Heart right ventricle (tissue), 16 donors: ENCODE data around the gene GRK5. TPM values are rescaled to one million over a fixed set of nuclear protein-coding genes. Genes with fewer than 3 reads are reported as not detected.

ENCODE experiments used
- ATAC-seq, 8 donors: fragments of 200-7000 bp; cut with Tn5 transposase; one replicate each; pipeline ENCODE4 v1.9.1; 2020; ENCODE audit warnings: mild to moderate bottlenecking in 8 of 8, moderate library complexity in 8 of 8, moderate number of reproducible peaks in 1 of 8
- DNase-seq, 2 donors: peaks; one replicate each; pipeline ENCODE4 v3.0.0-alpha.2; 2020
- H3K27ac ChIP-seq, 10 donors: fragments of 200-600 bp; sonication (generic) in 2 of 10; one replicate each; pipeline versions ENCODE4 v1.5.0 to v1.8.0; 2020 to 2022; ENCODE audit warnings: mild to moderate bottlenecking in 3 of 10
- H3K27me3 ChIP-seq, 7 donors: fragments of 200-600 bp; one replicate each; pipeline ENCODE4 v1.8.0; 2021 to 2022; ENCODE audit warnings: mild to moderate bottlenecking in 2 of 7
- H3K36me3 ChIP-seq, 9 donors: fragments of 200-600 bp; sonication (generic) in 1 of 9; one replicate each; pipeline versions ENCODE4 v1.5.0 to v1.8.0; 2020 to 2022; ENCODE audit warnings: mild to moderate bottlenecking in 2 of 9
- H3K4me1 ChIP-seq, 9 donors: fragments of 200-600 bp; sonication (generic) in 1 of 9; one replicate each; pipeline versions ENCODE4 v1.5.0 to v1.8.0; 2020 to 2022; ENCODE audit warnings: mild to moderate bottlenecking in 4 of 9
- H3K4me3 ChIP-seq, 10 donors: fragments of 200-600 bp; sonication (generic) in 2 of 10; one replicate each; pipeline versions ENCODE4 v1.5.0 to v1.8.0; 2020 to 2022; ENCODE audit warnings: mild to moderate bottlenecking in 7 of 10, moderate library complexity in 2 of 10
- H3K9me3 ChIP-seq, 11 donors: fragments of 200-600 bp in 10 of 11; sonication (generic) in 2 of 11; one replicate each; pipeline versions ENCODE4 v1.5.0 to v1.8.0; 2013 to 2022; ENCODE audit warnings: mild to moderate bottlenecking in 2 of 11, control low read depth in 1 of 11, moderate library complexity in 1 of 11
- CTCF ChIP-seq, 9 donors: fragments of 200-600 bp; sonication (generic) in 2 of 9; IDR thresholded peaks; one replicate each; pipeline versions ENCODE4 v1.5.0 to v1.8.0; 2021 to 2022; ENCODE audit warnings: antibody characterized with exemption in 9 of 9, mild to moderate bottlenecking in 5 of 9, moderate library complexity in 1 of 9
- WGBS, 2 donors: extraction: QIAGEN DNeasy Blood & Tissue Kit; methylation state at CpG; one replicate each; pipeline ENCODE4 v1.1.7; 2013; ENCODE audit warnings: inconsistent platforms in 1 of 2; 5-methylcytosine and 5-hydroxymethylcytosine counted together
- intact Hi-C, 10 donors: fragments of 100-400 bp; cut with DNase I; formaldehyde crosslinking; loops; one replicate each; pipeline versions ENCODE4 v1.11.1 to v1.14.2; 2022
- polyA plus RNA-seq, 2 donors: library from polyadenylated mRNA; stranded (reverse); fragments of 200-250 nt; gene quantifications; one replicate each; pipeline ENCODE4 v1.2.3, GENCODE V29; 2013
- total RNA-seq, 10 donors: library from RNA; stranded (reverse); fragmentation: NEBNext Ultra II Directional in 3 of 10; extraction: Animal tissue kit (Norgen Biotek cat#: 25700) in 3 of 10; gene quantifications; one replicate each; pipeline versions ENCODE4 v1.2.1 to v1.2.4, GENCODE V29; 2021 to 2023
- donor health status: Arrhythmogenic right ventricular cardiomyopathy.
- donor health status: ischemic (EF 13 %, LVEDD 7.1; RV severe dilation, severe dysfunction).
- donor health status: healthy with polysubstance abuse.
- donor health status: DM: no; HTN: yes; CAD: no.
- donor health status: DM: no; HTN: no; CAD: no.
- donor health status: ischemic (EF 25% LVEDD 6.9; RV normal size, moderate dysfunction).
- donor health status: ischemic (EF 25% LVEDD 5.7; RV mildly dilated, moderate dysfunction).
- donor health status: healthy.
- donor health status: DM: yes; HTN: yes; CAD: no.
- donor health status: Ischemic cardiomyopathy.
- donor health status: ischemic (EF 35%, LVEDD 5.7; RV mildly dilated, moderate dysfunction).
- donor health status: nonischemic (EF 11% LVEDD 7.7; RV severe dilation, severe dysfunction).
- donor health status: DM: yes; HTN: yes; CAD: no.
- donor health status: PGD.
- donor health status: ischemic (EF 29% LVEDD 5.4; RV normal size, mild dysfunction).
- donor health status: nonischemic (EF 23%, LVEDD 6.1; RV moderate dilation, normal function).

The GRK5 gene
- total and polyA plus RNA-seq, 12 donors = 11.8 to 80.5 (median 26.6) TPM

- H3K27me3 ChIP-seq = no peaks in the 10 kb centered on the region
- H3K27ac ChIP-seq = peak overlapping the region; percentile 73 to 95 (median 88)
- peaks cover 29 to 85% (median 76%) of the 10 kb centered on the region in 9 donors for H3K4me1 ChIP-seq
- peak in 1 of 2 donors; percentile 77 for DNase-seq
- intact Hi-C loops = loop anchor here in 5 of 10 donors (2.0 to 5.0 kb wide), 3 partner anchors 37 to 42 kb away; no protein-coding TSS in a partner anchor
- peak in 7 of 8 donors; percentile 45 to 80 (median 68) for ATAC-seq
- 46 to 61% methylated on average over 16 of the region's 16 CpGs for WGBS, 2 donors
- peaks cover 0 to 12% (median 0%) of the 10 kb centered on the region in 9 donors for H3K36me3 ChIP-seq
- TF ChIP-seq CTCF (IDR thresholded peaks at IDR 0.05) = no peak
- H3K9me3 ChIP-seq = no peaks in the 10 kb centered on the region
- peak overlapping the region in 5 of 10 donors; percentile 16 to 35 (median 19) for H3K4me3 ChIP-seq
Measured at GRCh38 chr10:119370111-119370741, 162.9 kb downstream of the GRK5 start.

GRCh38 chr10:119370972-119371703 lies 163.8 kb downstream of the GRK5 start:
- DNase-seq (peak; percentile 81 to 83), ATAC-seq (peak; percentile 52 to 80 (median 69))
- intact Hi-C loops = loop anchor here in 5 of 10 donors (2.0 to 5.0 kb wide), 3 partner anchors 36 to 41 kb away; no protein-coding TSS in a partner anchor
- H3K9me3 ChIP-seq = no peaks in the 10 kb centered on the region
- peaks cover 0 to 5% (median 0%) of the 10 kb centered on the region in 9 donors for H3K36me3 ChIP-seq
- no peaks in the 10 kb centered on the region for H3K27me3 ChIP-seq
- H3K4me3 ChIP-seq = peak overlapping the region in 5 of 10 donors; percentile 16 to 35 (median 19)
- peaks cover 31 to 85% (median 75%) of the 10 kb centered on the region in 9 donors for H3K4me1 ChIP-seq
- 43 to 53% methylated on average over 24 of the region's 24 CpGs for WGBS, 2 donors
- H3K27ac ChIP-seq = peak overlapping the region; percentile 73 to 95 (median 88)
- no peak for TF ChIP-seq CTCF (IDR thresholded peaks at IDR 0.05)

GRCh38 chr10:119371704-119372663 lies 164.6 kb downstream of the GRK5 start:
- Histone ChIP-seq H3K9me3 (no peaks in the 10 kb centered on the region), H3K27me3 (no peaks in the 10 kb centered on the region), H3K4me1 (peaks cover 25 to 84% (median 74%) of the 10 kb centered on the region in 9 donors), H3K4me3 (peak overlapping the region in 1 of 10 donors; percentile 35), H3K36me3 (no peaks in the 10 kb centered on the region), H3K27ac (peak overlapping the region; percentile 73 to 95 (median 88))
- no peak for TF ChIP-seq CTCF (IDR thresholded peaks at IDR 0.05)
- no peak for DNase-seq
- ATAC-seq = no peak
- intact Hi-C loops = loop anchor here in 5 of 10 donors (2.0 to 5.0 kb wide), 3 partner anchors 35 to 40 kb away; no protein-coding TSS in a partner anchor
- WGBS, 2 donors = 76 to 81% methylated on average over 7 of the region's 7 CpGs
